ENCODE data around the gene RNF144B. TPM values are rescaled to one million over a fixed set of nuclear protein-coding genes. Genes with fewer than 3 reads are reported as not detected.

The RNF144B gene
- total RNA-seq, 4 donors from 2014 or later, result 67.3 to 143 (median 114) TPM

DNA sequence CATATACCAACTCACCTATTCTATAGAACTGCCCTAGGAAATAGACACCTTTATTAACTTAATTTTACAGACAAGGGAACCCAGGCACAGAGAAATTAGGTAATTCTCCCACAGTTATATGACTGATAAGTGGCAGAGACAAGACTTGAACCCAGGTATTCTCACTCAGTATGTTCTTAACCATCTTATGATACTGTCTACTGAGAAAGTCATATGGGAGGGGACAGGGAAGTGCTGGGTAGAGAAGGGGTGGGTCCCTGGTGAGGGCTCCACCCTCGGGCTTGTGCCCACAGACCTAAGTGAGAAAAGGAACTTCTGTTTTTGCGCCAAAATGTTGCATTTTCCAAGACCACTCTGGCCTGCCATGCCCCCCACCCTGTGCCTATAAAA, 123.5 kb downstream of the RNF144B start:
- no peaks in the 10 kb centered on the region for H3K9me3 ChIP-seq
- H3K36me3 ChIP-seq, result no peaks in the 10 kb centered on the region
- no peak overlapping the region for H3K4me3 ChIP-seq (replicated peaks in 1 of 3)
- no peak overlapping the region for H3K27ac ChIP-seq
- H3K27me3 ChIP-seq, result no peaks in the 10 kb centered on the region
- intact Hi-C loops (cut with DNase I), result no loop called here
- TF ChIP-seq, protein P1, sequence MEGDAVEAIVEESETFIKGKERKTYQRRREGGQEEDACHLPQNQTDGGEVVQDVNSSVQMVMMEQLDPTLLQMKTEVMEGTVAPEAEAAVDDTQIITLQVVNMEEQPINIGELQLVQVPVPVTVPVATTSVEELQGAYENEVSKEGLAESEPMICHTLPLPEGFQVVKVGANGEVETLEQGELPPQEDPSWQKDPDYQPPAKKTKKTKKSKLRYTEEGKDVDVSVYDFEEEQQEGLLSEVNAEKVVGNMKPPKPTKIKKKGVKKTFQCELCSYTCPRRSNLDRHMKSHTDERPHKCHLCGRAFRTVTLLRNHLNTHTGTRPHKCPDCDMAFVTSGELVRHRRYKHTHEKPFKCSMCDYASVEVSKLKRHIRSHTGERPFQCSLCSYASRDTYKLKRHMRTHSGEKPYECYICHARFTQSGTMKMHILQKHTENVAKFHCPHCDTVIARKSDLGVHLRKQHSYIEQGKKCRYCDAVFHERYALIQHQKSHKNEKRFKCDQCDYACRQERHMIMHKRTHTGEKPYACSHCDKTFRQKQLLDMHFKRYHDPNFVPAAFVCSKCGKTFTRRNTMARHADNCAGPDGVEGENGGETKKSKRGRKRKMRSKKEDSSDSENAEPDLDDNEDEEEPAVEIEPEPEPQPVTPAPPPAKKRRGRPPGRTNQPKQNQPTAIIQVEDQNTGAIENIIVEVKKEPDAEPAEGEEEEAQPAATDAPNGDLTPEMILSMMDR (IDR thresholded peaks at IDR 0.05), result no peak
- no peak for DNase-seq
- WGBS, 2 donors, result 88 to 97% methylated on average over 2 of the region's 2 CpGs
- peaks cover 4 to 5% of the 10 kb centered on the region in 2 donors for H3K4me1 ChIP-seq

DNA sequence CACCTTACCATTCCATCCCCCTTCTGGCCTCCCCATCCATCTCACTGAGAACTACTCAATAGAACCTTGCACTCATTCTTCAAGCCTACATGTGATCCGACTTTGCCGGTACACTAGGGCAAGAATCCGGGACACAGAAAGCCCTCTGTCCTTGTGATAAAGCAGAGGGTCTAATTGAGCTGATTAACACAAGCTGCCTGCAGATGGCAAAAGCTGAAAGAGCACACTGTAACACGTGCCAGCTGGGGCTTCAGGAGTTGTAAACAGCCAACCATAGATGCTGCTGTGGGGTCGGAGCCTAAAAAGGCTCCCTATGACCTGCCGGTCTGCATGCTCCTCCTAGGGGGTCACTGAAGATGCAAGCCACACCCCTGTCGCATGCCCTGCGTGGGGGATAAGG, 124.1 kb downstream of the RNF144B start:
- Histone ChIP-seq H3K27me3 (no peaks in the 10 kb centered on the region), H3K9me3 (no peaks in the 10 kb centered on the region), H3K36me3 (no peaks in the 10 kb centered on the region), H3K27ac (no peak overlapping the region), H3K4me1 (peaks cover 8 to 11% of the 10 kb centered on the region in 2 donors), H3K4me3 (replicated peaks in 1 of 3) (no peak overlapping the region)
- intact Hi-C loops (cut with DNase I), result no loop called here
- DNase-seq, result no peak
- 90 to 95% methylated on average over 8 of the region's 8 CpGs for WGBS, 2 donors
- TF ChIP-seq, protein P1 (IDR thresholded peaks at IDR 0.05), result no peak
- no peak for TF ChIP-seq POLR2A (IDR thresholded peaks at IDR 0.05)

DNA sequence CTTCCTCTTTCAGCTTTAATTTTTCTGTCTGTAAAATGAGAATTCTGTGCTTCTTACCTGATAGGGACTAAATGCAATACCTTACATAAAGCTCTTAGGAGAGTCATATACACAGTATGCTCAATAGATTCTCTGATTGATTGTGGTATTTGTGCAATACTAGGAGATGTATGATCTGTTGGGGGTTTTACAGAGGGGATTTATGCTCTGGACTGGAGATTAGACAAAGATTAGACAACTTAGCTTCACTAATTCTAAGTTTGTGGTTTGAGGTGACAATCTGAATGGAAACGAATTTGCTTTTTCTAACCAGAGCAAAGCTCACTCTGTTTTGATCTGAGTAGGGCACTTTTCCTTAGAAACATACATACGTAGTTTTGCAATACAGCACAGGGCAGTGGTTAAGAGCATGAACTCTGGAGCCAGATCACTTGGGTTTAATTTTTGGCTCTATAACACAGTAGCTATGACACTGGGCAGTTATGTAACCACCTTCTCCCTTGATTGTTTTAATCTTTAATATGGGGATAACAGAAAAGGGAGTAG, 126.2 kb downstream of the RNF144B start:
- Histone ChIP-seq H3K27ac (no peak overlapping the region), H3K9me3 (no peaks in the 10 kb centered on the region), H3K4me3 (replicated peaks in 1 of 3) (no peak overlapping the region), H3K27me3 (no peaks in the 10 kb centered on the region), H3K36me3 (no peaks in the 10 kb centered on the region), H3K4me1 (peaks cover 8 to 12% of the 10 kb centered on the region in 2 donors)
- WGBS, 2 donors, result 80 to 85% methylated on average over 2 of the region's 2 CpGs
- intact Hi-C loops (cut with DNase I), result no loop called here
- no peak for DNase-seq
- TF ChIP-seq, protein P1 (IDR thresholded peaks at IDR 0.05), result no peak
- TF ChIP-seq POLR2A (IDR thresholded peaks at IDR 0.05), result no peak

DNA sequence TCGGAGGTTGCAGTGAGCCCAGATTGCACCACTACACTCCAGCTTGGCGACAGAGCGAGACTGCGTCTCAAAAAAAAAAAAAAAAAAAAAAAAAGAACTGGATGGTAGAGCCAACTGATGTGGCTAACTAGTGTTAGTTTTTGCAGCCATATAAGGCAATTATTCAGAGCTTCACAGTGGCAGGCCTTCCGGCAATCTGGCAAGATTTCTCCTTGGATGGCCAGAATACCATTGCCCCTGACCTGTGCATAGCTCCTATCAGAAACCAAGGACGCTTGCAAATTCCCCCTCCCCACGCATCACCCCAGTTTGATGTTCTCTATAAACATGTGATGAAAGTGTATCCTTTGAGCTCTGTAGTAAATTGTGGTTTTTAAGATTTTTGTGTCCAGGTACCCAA, 127.0 kb downstream of the RNF144B start:
- TF ChIP-seq POLR2A (IDR thresholded peaks at IDR 0.05), result no peak
- TF ChIP-seq, protein P1 (IDR thresholded peaks at IDR 0.05), result no peak
- DNase-seq, result no peak
- 97 to 98% methylated on average over 7 of the region's 7 CpGs for WGBS, 2 donors
- H3K27me3 ChIP-seq, result no peaks in the 10 kb centered on the region
- H3K27ac ChIP-seq, result no peak overlapping the region
- H3K4me3 ChIP-seq (replicated peaks in 1 of 3), result no peak overlapping the region
- H3K36me3 ChIP-seq, result no peaks in the 10 kb centered on the region
- H3K9me3 ChIP-seq, result no peaks in the 10 kb centered on the region
- peaks cover 8 to 12% of the 10 kb centered on the region in 2 donors for H3K4me1 ChIP-seq
- intact Hi-C loops (cut with DNase I), result no loop called here

DNA sequence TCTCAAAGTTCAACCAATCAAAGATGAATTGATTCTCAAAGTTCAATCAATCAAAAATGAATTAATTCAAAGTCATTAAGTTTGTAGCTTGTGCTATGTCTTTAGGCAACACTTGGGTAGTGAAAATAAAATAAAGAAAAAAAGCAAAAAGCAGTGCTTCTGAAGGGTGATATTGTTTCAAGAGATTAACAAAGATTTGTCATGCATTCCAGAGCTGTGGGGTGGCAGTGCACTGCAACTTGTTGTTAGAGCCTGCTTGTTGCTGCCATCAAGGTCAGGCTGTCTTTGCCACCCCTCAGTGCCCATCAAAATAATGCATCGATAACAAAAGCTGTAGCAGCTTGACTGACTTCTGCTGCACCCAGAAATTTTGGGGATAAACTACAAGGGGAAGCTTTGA, 128.6 kb downstream of the RNF144B start:
- WGBS, 2 donors, result 5 to 26% methylated on average over 1 of the region's 1 CpG
- H3K9me3 ChIP-seq, result no peaks in the 10 kb centered on the region
- peaks cover 8 to 12% of the 10 kb centered on the region in 2 donors for H3K4me1 ChIP-seq
- no peaks in the 10 kb centered on the region for H3K27me3 ChIP-seq
- no peaks in the 10 kb centered on the region for H3K36me3 ChIP-seq
- no peak for TF ChIP-seq POLR2A (IDR thresholded peaks at IDR 0.05)
- TF ChIP-seq, protein P1 (IDR thresholded peaks at IDR 0.05), result no peak
- no peak overlapping the region for H3K4me3 ChIP-seq (replicated peaks in 1 of 3)
- peak; percentile 68 to 73 for DNase-seq
- H3K27ac ChIP-seq, result peak overlapping the region; percentile 52 to 80 (median 76)
- intact Hi-C loops (cut with DNase I), result no loop called here

Other genes with a start within 250 kb of the RNF144B start
- 100 to 1,000 TPM in 3 of 4 donors, 10 to 100 TPM in 1; 76.7 to 142 (median 113) TPM for gene TPMT, start 232.3 kb upstream of the RNF144B start, total RNA-seq
- 10 to 100 TPM; 46.2 to 89.5 (median 70.8) TPM for gene KDM1B, start 231.9 kb upstream of the RNF144B start, total RNA-seq
- 100 to 1,000 TPM; 165 to 211 (median 207) TPM for gene DEK, start 122.8 kb upstream of the RNF144B start, total RNA-seq

All from thyroid gland (tissue), 4 donors.